HL-60 (cell line): ENCODE measurements around the gene PIP4K2A.

ENCODE experiments used
- GABPA ChIP-seq: IDR thresholded peaks from 2 replicates; pipeline ENCODE4 v1.6.1; 2012; ENCODE audit warnings: low read depth
- POLR2AphosphoS5 ChIP-seq: IDR thresholded peaks from 2 replicates; pipeline ENCODE4 v1.6.1; 2012; ENCODE audit warnings: low read depth
- TF ChIP-seq, protein P1 (sequence below): IDR thresholded peaks from one replicate; pipeline ENCODE4 v1.5.1; 2011; ENCODE audit warnings: low read length, control low read depth, inconsistent platforms; ENCODE audit not compliant: insufficient read depth
- TF ChIP-seq, protein P2 (sequence below): IDR thresholded peaks from 2 replicates; pipeline ENCODE4 v1.6.1; 2012; ENCODE audit warnings: low read depth; ENCODE audit not compliant: insufficient replicate concordance

DNA sequence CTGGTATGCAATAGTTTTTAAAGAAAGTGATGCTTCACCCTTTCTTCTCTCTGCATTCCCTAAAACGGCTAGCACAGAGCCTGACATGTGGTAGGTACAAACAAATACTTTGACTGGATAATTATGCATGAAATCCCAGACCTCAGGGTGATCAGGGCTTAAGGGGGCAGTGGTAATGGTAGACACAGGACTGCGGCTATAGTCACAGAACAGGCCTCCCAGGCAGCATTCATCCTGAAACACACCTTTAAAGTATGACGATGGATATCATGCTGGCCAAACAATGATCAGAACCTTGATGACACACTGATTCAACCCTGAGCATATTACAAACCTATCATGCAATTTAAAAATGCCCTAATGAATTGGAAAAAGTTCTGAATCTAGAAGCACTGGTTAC is 110.8 kb downstream of the PIP4K2A start:
- TF ChIP-seq, protein P1, sequence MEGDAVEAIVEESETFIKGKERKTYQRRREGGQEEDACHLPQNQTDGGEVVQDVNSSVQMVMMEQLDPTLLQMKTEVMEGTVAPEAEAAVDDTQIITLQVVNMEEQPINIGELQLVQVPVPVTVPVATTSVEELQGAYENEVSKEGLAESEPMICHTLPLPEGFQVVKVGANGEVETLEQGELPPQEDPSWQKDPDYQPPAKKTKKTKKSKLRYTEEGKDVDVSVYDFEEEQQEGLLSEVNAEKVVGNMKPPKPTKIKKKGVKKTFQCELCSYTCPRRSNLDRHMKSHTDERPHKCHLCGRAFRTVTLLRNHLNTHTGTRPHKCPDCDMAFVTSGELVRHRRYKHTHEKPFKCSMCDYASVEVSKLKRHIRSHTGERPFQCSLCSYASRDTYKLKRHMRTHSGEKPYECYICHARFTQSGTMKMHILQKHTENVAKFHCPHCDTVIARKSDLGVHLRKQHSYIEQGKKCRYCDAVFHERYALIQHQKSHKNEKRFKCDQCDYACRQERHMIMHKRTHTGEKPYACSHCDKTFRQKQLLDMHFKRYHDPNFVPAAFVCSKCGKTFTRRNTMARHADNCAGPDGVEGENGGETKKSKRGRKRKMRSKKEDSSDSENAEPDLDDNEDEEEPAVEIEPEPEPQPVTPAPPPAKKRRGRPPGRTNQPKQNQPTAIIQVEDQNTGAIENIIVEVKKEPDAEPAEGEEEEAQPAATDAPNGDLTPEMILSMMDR = no peak
- TF ChIP-seq, protein P2, sequence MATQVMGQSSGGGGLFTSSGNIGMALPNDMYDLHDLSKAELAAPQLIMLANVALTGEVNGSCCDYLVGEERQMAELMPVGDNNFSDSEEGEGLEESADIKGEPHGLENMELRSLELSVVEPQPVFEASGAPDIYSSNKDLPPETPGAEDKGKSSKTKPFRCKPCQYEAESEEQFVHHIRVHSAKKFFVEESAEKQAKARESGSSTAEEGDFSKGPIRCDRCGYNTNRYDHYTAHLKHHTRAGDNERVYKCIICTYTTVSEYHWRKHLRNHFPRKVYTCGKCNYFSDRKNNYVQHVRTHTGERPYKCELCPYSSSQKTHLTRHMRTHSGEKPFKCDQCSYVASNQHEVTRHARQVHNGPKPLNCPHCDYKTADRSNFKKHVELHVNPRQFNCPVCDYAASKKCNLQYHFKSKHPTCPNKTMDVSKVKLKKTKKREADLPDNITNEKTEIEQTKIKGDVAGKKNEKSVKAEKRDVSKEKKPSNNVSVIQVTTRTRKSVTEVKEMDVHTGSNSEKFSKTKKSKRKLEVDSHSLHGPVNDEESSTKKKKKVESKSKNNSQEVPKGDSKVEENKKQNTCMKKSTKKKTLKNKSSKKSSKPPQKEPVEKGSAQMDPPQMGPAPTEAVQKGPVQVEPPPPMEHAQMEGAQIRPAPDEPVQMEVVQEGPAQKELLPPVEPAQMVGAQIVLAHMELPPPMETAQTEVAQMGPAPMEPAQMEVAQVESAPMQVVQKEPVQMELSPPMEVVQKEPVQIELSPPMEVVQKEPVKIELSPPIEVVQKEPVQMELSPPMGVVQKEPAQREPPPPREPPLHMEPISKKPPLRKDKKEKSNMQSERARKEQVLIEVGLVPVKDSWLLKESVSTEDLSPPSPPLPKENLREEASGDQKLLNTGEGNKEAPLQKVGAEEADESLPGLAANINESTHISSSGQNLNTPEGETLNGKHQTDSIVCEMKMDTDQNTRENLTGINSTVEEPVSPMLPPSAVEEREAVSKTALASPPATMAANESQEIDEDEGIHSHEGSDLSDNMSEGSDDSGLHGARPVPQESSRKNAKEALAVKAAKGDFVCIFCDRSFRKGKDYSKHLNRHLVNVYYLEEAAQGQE = no peak
- TF ChIP-seq GABPA = no peak
- TF ChIP-seq POLR2AphosphoS5 = no peak
